ENCODE data around the gene GAN.

GRCh38 chr16:81321536-81321935, 6.8 kb downstream of the GAN start:
- TF ChIP-seq EZH2phosphoT487 (IDR thresholded peaks at IDR 0.05; ENCODE audit: insufficient read depth, low read depth) (no peak), EZH2 (IDR thresholded peaks at IDR 0.05; ENCODE audit: insufficient read depth, poor library complexity, severe bottlenecking) (no peak)

All from GM23248 (cell line).